T-helper 2 cell treated with Interferon-gamma antibody and Interleukin-4, amounts not matched to agents 100 ng/mL and 5 ng/mL, for 36 hours (primary cell): Measurements from ENCODE around the gene SPACDR. TPM values are rescaled to one million over a fixed set of nuclear protein-coding genes. Genes with fewer than 3 reads are reported as not detected.
"Not testable (repeated sequence)": the region's sequence is repeated elsewhere in the genome, so short reads cannot be mapped to it uniquely, and the experiment has no call there.

ENCODE experiments used
- intact Hi-C: fragments of 100-400 bp; cut with micrococcal nuclease; formaldehyde crosslinking; loops from one replicate; pipeline ENCODE4 v1.15.1; 2023
- total RNA-seq: library from RNA; stranded (reverse); gene quantifications from 2 replicates; pipeline ENCODE4 v1.2.3, GENCODE V29; 2022

The SPACDR gene, protein sequence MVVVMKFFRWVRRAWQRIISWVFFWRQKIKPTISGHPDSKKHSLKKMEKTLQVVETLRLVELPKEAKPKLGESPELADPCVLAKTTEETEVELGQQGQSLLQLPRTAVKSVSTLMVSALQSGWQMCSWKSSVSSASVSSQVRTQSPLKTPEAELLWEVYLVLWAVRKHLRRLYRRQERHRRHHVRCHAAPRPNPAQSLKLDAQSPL
- 3.2 and 3.3 TPM in 2 replicates for total RNA-seq

DNA sequence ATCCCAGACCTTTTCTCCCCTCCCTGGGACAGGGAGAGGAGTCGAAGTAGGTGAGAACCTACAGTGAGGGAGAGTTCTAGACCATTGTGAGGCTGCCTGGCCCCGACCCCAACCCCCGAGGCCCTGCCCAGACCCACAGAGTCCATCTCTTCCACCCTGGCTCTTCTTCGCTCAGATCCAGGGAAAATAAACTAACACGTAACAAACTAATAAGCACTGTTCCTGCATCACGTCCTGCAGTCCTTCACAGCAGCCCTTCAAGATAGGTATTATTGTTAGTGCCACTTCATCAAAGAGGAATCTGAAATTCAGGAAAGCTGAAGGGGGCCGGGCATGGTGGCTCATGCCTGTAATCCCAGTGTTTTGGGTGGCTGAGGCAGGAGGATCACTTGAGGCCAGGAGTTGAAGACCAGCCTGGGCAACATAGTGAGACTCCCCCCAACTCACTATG is at the start of gene SPACDR:
Gene SPACDR, minus strand, starts transcription at position 51 of the 451 bp plus-strand sequence. CDS start 235 bp downstream, outside the sequence.
- intact Hi-C loops, result no loop called here

DNA sequence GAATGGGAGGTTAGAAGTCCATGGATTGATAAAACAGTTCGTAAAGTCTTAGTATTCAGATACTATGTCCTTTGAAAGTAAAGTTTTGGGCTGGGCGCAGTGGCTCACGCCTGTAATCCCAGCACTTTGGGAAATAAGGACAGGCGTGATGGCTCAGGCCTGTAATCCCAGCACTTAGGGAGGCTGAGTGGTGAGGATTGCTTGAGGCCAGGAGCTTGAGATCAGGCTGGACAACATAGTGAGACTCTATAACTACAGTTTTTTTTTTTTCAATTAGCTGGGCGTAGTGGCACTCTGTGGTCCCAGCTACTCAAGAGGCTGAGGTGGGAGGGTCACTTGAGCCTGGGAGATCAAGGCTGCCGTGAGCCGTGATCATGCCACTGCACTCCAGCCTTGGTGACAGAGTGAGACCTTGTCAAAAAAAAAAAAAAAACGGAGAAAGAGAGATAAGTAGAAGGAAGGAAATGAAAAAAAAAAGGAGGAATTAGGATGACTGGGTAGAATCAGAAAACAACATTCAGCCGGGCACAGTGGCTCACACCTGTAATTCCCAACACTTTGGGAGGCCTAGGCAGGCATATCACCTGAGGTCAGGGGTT is 49.3 kb upstream of the SPACDR start:
- intact Hi-C loops, result no loop called here

DNA sequence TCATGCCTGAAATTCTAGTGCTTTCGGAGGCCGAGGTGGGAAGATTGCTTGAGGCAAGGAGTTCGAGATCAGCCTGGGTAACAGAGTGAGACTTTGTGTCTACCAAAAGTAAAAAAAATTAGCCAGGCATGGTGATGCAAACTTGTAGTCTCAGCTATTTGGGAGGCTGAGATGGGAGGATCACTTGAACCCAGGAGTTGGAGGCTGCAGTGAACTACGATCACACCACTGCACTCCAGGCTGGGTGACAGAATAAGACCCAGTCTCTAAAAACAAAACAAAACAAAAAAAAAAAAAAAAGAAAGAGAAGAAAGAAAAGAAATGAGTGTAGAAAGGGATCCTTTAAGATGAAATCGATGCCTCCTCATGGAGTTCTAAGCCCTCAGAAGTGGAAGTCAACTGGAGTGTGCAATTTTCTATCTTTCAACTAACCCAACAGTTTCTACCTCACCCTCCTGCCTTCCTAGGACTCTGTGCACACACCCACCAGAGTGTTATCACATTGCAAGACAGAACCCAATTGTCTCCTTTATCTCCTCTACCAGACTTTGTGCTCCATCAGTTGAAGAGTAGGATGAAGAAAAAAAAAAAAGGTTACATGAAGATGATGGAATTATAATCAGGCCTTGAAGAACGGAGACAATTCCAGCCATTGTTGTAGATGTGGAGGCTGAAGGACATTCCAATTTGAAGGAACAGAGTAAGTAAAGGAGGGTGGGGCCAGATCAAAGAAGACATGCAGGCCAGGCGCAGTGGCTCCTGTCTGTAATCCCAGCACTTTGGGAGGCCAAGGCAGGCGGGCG is 46.6 kb upstream of the SPACDR start:
- intact Hi-C loops, result no loop called here

DNA sequence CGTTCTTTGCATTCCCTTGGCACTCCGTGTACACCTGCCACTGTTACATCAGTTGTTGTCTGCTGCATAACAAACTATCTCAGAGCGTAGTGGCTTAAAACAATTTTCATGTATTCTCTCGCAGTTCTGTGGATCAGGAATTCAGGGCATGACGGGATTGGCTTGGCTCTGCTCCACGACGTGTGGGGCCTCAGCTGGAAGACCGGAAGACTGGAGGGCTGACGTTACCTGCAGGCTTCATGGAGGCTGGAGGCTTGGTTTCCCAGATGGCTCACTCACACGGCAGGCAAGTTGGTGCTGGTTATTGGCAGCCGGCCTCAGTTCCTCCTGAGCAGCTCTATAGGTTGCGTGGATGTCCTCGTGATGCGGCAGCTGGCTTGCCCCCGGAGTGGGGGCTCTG is 45.2 kb upstream of the SPACDR start:
- intact Hi-C loops, result no loop called here

DNA sequence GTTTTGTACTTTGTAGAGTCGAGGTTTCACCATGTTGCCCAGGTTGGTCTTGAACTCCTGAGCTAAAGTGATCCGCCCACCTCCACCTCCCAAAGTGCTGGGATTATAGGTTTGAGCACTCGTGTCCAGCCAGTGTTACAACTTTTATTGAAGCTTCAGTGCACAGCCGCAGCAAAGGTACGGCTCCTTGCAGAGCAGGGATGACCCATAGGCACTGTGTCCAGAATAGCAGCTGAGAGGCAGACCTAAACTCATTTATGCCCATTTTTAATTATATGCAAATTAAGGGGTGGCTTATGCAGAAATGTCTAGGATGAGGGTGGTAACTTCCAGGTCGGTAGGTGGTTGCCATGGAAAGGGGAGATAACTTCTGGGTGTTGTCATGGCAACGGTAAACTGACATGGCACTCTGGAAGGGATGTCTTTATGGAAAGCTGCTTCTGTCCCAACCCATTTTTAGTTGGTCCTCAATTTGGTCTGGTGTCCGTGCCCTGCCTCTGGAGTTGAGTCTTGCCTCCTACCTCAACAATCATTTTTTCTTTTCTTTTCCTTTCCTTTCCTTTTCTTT is 42.4 kb upstream of the SPACDR start:
- intact Hi-C loops, result no loop called here

DNA sequence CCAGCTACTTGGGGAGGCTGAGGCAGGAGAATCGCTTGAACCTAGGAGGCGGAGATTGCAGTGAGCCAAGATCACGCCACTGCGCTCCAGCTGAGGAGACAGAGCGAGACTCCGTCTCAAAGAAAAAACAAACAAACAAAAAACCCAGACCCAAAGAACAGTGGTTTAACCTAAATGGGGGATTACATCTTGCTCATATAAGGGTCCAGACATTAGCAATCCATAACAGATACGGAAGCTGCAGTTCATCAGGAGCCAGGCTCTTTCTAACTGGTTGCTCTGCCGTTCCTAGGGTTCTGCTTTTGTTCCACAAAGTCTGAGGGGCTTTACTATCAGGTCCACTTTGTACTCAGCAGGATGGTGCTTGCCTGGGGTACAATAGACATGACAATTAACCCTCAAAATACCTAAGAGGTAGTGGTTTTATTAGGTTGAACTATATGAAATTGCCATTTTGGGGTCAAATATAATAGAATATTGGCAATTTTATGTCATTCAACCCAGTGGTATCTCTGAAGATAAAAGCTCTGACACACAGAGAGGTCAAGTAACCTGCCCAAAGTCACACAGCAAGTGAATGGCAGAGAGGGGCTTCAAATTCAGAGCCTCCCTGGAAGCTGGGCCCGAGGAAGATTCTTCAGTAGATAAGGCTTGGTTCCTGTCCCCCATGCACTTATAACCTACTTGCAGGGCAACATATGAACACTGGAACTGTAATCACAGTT is 41.0 kb upstream of the SPACDR start:
- intact Hi-C loops, result no loop called here

DNA sequence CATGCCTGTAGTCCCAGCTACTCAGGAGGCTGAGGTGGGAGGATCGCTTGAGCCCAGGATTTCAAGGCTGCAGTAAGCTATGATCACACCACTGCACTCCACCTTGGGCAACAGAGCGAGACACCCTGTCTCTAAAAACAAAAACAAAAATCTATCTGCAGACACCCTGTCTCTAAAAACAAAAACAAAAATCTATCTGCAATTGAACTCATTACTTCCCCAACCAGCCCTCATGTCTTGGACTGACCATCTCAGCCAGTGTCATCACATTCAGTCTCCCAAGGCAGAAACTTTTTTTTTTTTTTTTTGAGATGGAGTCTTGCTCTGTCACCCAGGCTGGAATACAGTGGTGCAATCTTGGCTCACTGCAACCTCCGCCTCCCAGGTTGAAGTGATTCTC is 40.0 kb upstream of the SPACDR start:
- intact Hi-C loops, result not testable (repeated sequence)

DNA sequence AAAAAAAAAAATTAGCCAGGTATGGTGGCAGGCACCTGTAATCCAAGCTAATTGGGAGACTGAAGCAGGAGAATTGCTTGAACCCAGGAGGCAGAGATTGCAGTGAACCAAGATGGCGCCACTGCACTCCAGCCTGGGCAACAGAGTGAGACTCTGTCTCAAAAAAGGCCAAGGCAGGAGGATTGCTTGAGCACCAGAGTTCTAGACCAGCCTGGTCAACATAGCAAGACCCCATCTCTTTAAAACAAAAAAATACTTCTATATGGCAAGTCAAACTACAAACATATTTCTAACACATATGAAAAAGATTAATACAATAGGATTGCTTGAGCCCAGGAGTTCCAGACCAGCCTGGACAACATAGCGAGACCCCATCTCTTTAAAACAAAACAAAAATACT is 36.7 kb upstream of the SPACDR start:
- intact Hi-C loops, result not testable (repeated sequence)

DNA sequence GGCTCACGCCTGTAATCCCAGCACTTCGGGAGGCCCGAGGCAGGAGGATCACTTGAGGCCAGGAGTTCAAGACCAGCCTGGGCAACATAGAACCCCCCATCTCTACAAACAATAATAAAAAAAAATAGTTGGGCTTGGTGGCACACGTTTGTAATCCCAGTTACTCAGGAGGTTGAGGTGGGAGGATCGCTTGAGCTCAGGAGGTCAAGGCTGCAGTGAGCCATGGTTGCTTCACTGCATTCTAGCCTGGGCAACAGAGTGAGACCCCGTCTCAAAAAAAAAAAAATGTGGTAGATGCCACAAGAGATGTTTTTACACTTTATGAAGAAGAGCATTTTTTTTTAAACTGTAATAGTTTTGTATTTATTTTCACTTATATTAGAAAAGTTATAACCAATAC is 32.4 kb upstream of the SPACDR start:
- intact Hi-C loops, result no loop called here

DNA sequence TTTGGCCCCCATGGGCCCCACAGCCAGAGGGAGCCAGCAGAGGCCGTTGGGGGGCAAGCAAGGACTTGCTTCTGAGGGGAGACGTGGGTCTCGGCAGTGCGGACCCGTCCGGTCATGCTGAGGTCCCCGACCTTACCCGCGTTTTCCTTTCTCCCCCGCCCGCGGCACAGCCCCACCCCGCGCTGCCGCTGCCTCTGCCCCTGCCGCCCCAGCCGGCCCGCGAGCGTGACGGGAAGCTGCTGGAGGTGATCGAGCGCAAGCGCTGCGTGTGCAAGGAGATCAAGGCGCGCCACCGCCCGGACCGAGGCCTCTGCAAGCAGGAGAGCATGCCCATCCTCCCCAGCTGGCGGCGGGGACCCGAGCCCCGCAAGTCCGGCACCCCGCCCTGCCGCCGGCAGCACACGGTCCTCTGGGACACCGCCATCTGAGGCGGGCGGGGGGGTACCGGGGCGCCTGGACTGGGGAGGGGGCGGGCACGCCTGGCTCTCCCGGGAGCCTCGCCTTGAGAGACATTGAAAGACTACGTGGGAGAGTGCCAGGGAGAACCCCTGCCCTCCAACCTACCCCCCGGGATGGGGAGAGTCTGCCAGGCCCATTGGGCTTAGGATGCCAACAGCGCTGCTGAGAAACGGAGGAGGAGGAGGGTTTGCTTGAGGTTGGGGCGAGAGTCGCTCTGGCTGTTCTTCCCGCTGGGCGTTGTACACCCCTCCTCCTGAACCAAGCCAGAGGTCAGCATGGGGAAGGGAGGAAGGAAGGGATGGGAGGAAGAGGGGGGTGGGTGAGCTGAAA is 29.6 kb upstream of the SPACDR start:
- intact Hi-C loops, result no loop called here

DNA sequence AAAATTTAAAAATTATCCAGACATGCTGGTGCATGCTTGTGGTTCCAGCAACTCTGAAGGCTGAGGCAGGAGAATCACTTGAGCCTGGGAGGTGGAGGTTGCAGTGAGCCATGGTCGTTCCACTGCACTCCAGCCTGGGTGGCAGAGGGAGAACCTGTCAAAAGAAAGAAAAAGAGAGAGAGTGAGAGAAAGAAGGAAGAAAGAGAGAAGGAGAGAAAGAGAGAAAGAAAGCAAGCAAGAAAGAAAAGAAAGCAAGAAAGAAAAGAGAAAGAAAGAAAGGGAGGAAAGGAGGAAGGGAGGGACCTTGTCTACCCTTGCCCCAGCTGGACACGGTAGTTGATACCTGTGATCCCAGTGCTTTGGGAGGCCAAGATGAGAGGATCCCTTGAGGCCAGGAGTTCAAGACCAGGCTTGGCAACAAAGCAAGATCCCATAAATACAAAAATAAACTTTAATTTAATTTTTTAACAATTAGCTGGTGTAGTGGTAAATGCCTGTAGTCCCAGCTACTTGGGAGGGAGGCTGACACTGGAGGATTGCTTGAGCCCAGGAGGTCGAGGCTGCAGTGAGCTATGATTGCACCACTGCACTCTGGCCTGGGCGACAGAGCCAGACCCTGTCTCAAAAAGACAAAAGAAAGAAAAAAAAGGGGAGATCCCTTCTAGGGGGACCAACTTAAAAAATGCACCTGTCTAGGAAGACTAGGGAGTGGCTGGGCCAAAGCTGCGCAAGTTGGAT is 28.8 kb upstream of the SPACDR start:
- intact Hi-C loops, result no loop called here

DNA sequence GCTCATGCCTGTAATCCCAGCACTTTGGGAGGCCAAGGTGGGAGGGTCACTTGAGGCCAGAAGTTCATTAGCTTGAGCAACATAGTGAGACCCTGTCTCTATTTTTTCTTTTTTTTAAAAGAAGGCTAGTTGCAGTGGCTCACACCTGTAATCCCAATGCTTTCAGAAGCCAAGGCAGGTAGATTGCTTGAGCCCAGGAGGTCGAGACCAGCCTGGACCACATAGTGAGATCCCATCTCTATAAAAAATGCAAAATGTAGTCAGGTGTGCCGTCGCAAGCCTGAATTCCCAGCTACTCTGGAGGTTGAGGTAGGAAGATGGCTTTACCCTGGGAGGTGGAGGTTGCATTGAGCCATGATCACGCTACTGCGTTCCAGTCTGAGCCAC is 27.1 kb upstream of the SPACDR start:
- intact Hi-C loops, result no loop called here

DNA sequence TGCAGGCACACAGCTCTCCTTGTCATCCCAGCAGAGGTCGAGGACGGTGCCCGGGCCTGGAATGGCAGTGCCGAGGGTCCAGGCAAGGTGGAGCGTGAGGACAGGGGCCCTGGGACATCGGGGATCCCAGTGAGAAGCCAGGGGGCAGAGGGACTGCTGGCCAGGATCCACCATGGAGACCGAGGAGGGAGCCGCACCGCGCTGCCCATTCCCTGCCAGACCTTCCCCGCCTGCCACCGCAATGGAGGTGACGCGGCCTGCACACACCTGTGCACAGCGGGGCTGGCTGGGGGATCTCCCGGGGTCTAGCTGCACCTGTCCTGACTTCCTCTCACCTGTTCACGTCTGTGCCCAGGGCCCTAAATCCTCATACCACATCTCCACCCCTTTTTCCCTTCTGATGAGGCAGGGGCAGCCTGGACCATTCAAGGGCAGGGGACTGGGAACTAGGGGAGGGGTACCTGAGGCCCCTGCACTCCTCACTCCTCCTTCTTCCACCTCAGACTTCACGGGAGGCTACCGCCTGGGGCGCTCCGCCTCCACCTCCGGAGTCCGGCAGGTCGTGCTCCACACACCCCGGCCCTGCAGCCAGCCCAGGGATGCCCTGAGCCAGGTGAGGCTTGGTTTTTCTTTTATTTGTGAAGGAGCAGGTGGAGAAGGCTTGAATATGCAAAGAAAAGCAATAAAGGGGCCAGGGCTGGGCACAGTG is 26.6 kb upstream of the SPACDR start:
- intact Hi-C loops, result no loop called here

DNA sequence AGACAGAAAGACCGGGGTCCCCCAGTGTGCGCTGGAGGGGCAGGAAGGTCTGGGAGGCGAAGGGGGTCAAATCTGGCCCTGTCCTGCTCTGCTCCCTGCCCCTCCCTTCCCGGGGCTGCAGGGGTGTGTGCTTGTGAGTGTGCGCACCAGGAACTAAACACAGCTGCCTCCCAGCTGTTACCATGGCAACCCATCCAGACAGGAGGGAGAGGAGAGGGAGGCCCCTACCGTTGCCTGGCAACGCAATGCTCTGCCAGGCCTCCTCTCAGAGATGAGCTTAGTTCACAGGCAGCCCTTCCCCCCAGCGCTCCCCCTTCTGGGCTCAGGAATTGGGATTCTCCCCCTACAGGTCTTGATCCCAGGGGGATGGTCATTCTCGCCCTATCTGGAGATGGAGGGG is 25.8 kb upstream of the SPACDR start:
- intact Hi-C loops, result no loop called here

DNA sequence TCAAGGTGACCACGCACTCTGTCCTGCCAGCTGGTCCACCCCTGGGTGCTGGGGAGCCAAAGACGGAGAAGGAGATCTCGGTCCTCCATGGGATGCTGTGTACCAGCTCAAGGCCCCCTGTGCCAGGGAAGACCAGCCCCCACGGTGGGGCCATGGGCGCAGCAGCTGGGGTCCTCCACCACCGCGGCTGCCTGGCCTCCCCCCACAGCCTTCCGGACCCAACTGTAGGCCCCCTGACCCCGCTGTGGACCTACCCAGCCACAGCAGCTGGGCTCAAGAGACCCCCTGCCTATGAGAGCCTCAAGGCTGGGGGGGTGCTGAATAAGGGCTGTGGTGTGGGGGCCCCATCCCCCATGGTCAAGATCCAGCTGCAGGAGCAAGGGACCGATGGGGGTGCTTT is 25.1 kb upstream of the SPACDR start:
- intact Hi-C loops, result no loop called here

DNA sequence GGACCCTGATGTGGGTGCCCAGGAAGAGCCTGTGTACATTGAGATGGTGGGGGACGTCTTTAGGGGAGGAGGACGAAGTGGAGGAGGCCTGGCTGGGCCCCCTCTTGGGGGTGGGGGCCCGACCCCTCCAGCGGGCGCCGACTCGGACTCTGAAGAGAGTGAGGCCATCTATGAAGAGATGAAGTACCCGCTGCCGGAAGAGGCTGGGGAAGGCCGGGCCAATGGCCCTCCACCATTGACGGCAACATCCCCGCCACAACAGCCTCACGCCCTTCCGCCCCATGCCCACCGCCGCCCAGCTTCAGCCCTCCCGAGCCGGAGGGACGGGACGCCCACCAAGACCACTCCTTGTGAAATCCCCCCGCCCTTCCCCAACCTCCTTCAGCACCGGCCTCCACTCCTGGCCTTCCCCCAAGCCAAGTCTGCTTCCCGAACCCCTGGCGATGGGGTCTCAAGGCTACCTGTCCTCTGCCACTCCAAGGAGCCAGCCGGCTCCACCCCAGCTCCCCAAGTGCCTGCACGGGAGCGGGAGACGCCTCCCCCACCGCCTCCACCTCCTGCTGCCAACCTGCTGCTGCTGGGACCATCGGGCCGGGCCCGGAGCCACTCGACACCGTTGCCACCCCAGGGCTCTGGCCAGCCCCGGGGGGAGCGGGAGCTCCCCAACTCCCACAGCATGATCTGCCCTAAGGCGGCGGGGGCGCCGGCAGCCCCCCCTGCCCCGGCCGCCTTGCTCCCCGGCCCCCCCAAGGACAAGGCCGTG is 24.5 kb upstream of the SPACDR start:
- intact Hi-C loops, result no loop called here

DNA sequence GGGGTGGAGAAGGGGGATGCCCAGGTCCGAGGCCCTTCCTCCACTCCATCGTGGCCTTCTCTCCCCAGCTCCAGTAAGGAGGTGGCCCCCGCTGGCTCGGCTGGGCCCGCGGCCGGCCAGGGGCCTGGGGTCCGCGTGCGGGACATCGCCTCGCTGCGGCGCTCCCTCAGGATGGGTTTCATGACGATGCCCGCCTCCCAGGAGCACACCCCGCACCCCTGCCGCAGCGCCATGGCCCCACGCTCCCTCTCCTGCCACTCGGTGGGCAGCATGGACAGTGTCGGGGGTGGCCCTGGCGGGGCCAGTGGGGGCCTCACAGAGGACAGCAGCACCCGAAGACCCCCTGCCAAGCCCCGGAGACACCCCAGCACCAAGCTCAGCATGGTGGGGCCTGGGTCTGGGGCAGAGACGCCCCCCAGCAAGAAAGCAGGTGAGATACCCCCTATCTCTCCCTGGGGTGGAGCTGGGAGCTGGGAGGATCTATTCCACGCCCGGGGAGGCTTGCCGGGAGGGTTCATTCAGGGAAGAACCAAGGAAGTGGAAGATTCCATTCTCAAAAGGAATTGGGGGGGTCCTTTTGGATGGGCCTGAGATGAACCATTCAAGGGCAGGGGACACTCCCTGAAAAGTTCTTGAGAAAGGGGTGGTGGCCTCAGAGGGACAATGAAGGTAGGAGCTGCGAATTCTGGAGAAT is 22.8 kb upstream of the SPACDR start:
- intact Hi-C loops, result no loop called here

DNA sequence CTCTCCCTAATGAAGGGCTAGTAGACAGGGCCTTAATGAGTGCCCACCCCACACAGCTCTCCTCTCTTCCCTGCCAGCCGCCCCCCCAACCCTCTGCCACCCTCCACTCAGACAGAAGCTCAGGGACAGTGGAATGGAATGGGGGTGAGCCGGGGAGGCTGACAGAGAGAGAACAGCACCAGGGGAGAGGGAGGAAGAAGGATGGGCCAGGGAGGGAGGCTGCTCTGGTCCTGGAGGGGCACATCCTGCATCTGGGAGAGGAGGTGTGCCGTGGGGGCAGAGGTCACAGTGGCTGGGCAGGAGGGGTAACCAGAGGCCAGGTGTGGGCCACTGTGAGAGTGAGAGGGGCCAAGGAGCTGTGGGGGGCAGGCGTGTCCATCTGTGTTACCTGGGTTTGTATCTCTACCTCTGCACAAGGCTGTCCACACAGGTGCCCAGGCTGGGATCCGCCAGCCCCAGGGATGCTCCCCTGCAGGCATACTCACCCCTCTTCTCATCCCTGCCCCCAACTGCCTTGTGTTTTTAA is 22.1 kb upstream of the SPACDR start:
- intact Hi-C loops, result no loop called here
